HG02763 (cell line): ENCODE results near the gene STAB2.
"Not testable (repeated sequence)": the region's sequence is repeated elsewhere in the genome, so short reads cannot be mapped to it uniquely, and the experiment has no call there.

Experiments
- ATAC-seq: cut with Tn5 transposase; IDR thresholded peaks from one replicate; pipeline ENCODE4 v1.9.1; 2021; ENCODE audit warnings: mild to moderate bottlenecking, moderate library complexity; ENCODE audit not compliant: unreplicated experiment

STAB2 gene

GRCh38 chr12:103805655-103806360, 218.7 kb downstream of the STAB2 start:
- ATAC-seq = no peak

GRCh38 chr12:103806803-103807202, 219.7 kb downstream of the STAB2 start:
- no peak for ATAC-seq

GRCh38 chr12:103807561-103808238, 220.6 kb downstream of the STAB2 start:
- ATAC-seq = no peak

- no peak for ATAC-seq
These were observed 221.3 kb downstream of the STAB2 start for GRCh38 chr12:103808239-103808880.

GRCh38 chr12:103809154-103809553, 222.1 kb downstream of the STAB2 start:
- ATAC-seq = no peak

GRCh38 chr12:103809639-103810038, 222.6 kb downstream of the STAB2 start:
- not testable (repeated sequence) for ATAC-seq

- ATAC-seq = no peak
These were observed 223.0 kb downstream of the STAB2 start for GRCh38 chr12:103810111-103810510.

- no peak for ATAC-seq
These were observed 224.7 kb downstream of the STAB2 start for GRCh38 chr12:103811791-103812190.

GRCh38 chr12:103812789-103813188, 225.7 kb downstream of the STAB2 start:
- no peak for ATAC-seq

GRCh38 chr12:103813426-103813825, 226.4 kb downstream of the STAB2 start:
- no peak for ATAC-seq

- no peak for ATAC-seq
These were observed 226.9 kb downstream of the STAB2 start for GRCh38 chr12:103813949-103814348.

- no peak for ATAC-seq
These were observed 227.4 kb downstream of the STAB2 start for GRCh38 chr12:103814436-103814835.
